Right lobe of liver (tissue), 4 donors: ENCODE results near the gene ZNF74.

Source experiments
- CTCF ChIP-seq, 4 donors: fragments of 200-600 bp in 3 of 4; fragments of 450-650 bp in 1 of 4; IDR thresholded peaks; one replicate each; pipeline versions ENCODE4 v1.5.1 to v1.8.0; 2016 to 2022; ENCODE audit warnings: antibody characterized with exemption in 4 of 4, mild to moderate bottlenecking in 2 of 4
- POLR2A ChIP-seq: fragments of 450-650 bp; IDR thresholded peaks from one replicate; pipeline ENCODE4 v1.6.1; 2017; ENCODE audit warnings: antibody characterized with exemption, mild to moderate bottlenecking
- donor health status: DM: no; HTN: no; CAD: no.
- donor health status: DM: no; HTN: no; CAD: no.
- donor health status: DM: no; HTN: yes; CAD: no.

DNA sequence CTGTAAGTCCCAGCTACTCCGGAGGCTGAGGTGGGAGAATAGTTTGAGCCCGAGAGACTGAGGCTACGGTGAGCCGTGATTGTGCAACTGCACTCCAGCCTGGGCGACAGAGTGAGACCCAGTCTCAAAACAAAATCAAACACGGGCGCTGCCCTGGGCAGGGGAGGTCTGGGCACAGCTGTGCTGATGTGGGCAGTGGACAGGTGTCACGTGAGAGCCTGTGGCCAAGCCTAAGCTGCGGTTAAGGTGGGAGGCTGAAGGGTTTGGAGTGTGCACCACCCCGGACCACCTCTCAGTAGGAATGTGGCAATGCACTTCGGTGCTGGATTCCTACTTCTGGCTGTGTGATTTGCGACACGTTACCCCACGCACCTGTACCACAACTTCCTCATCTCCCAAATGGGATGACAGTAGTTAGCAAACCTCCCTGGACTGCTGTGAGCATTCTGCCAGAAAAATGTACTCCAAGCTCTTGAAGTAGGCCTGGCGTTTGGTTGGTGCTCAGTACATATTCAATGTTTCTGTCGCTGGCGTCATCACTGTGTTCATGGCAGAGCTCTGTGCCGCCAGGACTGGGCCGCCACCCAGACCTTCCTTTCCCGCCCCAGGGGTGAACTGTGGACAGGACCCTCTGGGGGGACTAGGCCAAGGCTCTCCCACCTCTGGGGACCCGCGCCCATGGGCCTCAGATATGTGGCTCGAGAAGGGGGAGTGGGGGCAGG lies 807 bp upstream of the ZNF74 start:
- TF ChIP-seq CTCF (IDR thresholded peaks at IDR 0.05) (no peak), POLR2A (no peak)
